GM12891 (cell line): ENCODE measurements around the gene ATXN1.

ENCODE experiments used
- DNase-seq: peaks from one replicate; pipeline ENCODE4 v3.0.0; 2011; ENCODE audit warnings: low spot score; ENCODE audit not compliant: insufficient read length
- FAIRE-seq: peaks from 2 replicates; lab custom pipeline; 2011; peaks lifted over from hg19 to GRCh38; lab: Jason Lieb, UNC
- PAX5 ChIP-seq: IDR thresholded peaks from 2 replicates; pipeline ENCODE4 v1.6.1; 2011; ENCODE audit warnings: low read length, moderate library complexity, mild to moderate bottlenecking; ENCODE audit not compliant: insufficient read depth, severe bottlenecking
- POLR2A ChIP-seq: IDR thresholded peaks from 2 replicates; pipeline ENCODE4 v1.6.1; 2011; ENCODE audit warnings: low read depth, low read length, control low read depth
- POLR2AphosphoS5 ChIP-seq: IDR thresholded peaks from 2 replicates; pipeline ENCODE4 v1.6.1; 2011; ENCODE audit warnings: low read depth, low read length, control low read depth
- POU2F2 ChIP-seq: IDR thresholded peaks from 2 replicates; pipeline ENCODE4 v1.6.1; 2011; ENCODE audit warnings: low read depth, mild to moderate bottlenecking, control low read depth, low read length, moderate library complexity
- SPI1 ChIP-seq: IDR thresholded peaks from 2 replicates; pipeline ENCODE4 v1.6.1; 2011; ENCODE audit warnings: low read depth, low read length, control low read depth
- TAF1 ChIP-seq: IDR thresholded peaks from 2 replicates; pipeline ENCODE4 v1.6.1; 2011; ENCODE audit warnings: low read depth, low read length, control low read depth

The ATXN1 gene

GRCh38 chr6:16452348-16452747 is 308.9 kb downstream of the ATXN1 start:
- FAIRE-seq (no peak), DNase-seq (no peak)
- TF ChIP-seq PAX5 (no peak), POU2F2 (no peak), POLR2AphosphoS5 (no peak), POLR2A (no peak), TAF1 (no peak), SPI1 (no peak)

- FAIRE-seq (no peak), DNase-seq (no peak)
- no peak for TF ChIP-seq SPI1
These were observed 310.4 kb downstream of the ATXN1 start for GRCh38 chr6:16450821-16451220.

GRCh38 chr6:16450285-16450684 is 311.0 kb downstream of the ATXN1 start:
- TF ChIP-seq SPI1 (no peak), TAF1 (no peak), POLR2A (no peak), POLR2AphosphoS5 (no peak), PAX5 (no peak)
- FAIRE-seq (no peak), DNase-seq (no peak)

- FAIRE-seq (no peak), DNase-seq (no peak)
- TF ChIP-seq PAX5 (no peak), SPI1 (no peak)
These were observed 315.0 kb downstream of the ATXN1 start for GRCh38 chr6:16446273-16446672.

- peak; percentile 50 for FAIRE-seq
- no peak for DNase-seq
- TF ChIP-seq SPI1: no peak
- TF ChIP-seq PAX5: no peak
- TF ChIP-seq TAF1: no peak
- no peak for TF ChIP-seq POLR2AphosphoS5
- no peak for TF ChIP-seq POU2F2
- no peak for TF ChIP-seq POLR2A
These were observed 319.2 kb downstream of the ATXN1 start for GRCh38 chr6:16442031-16442430.

GRCh38 chr6:16441262-16441661 is 320.0 kb downstream of the ATXN1 start:
- TF ChIP-seq SPI1 (no peak), POU2F2 (no peak), POLR2AphosphoS5 (no peak), TAF1 (no peak), PAX5 (no peak), POLR2A (no peak)
- DNase-seq (no peak), FAIRE-seq (no peak)

GRCh38 chr6:16440636-16441212 is 320.5 kb downstream of the ATXN1 start:
- TF ChIP-seq PAX5 (no peak), POLR2A (no peak), SPI1 (no peak), POU2F2 (no peak), POLR2AphosphoS5 (no peak), TAF1 (no peak)
- DNase-seq: no peak
- no peak for FAIRE-seq

- DNase-seq (no peak), FAIRE-seq (no peak)
- no peak for TF ChIP-seq SPI1
- no peak for TF ChIP-seq POLR2AphosphoS5
- no peak for TF ChIP-seq POU2F2
- no peak for TF ChIP-seq PAX5
- no peak for TF ChIP-seq POLR2A
- no peak for TF ChIP-seq TAF1
These were observed 322.3 kb downstream of the ATXN1 start for GRCh38 chr6:16438718-16439591.

GRCh38 chr6:16437984-16438383 is 323.3 kb downstream of the ATXN1 start:
- FAIRE-seq (no peak), DNase-seq (no peak)
- TF ChIP-seq TAF1 (no peak), POU2F2 (no peak), POLR2A (no peak), POLR2AphosphoS5 (no peak)

- FAIRE-seq (peak; percentile 61), DNase-seq (no peak)
- TF ChIP-seq PAX5 (no peak), SPI1 (no peak)
These were observed 324.2 kb downstream of the ATXN1 start for GRCh38 chr6:16437095-16437494.
